ENCODE data around the gene CFP.
"Not testable (repeated sequence)": the region's sequence is repeated elsewhere in the genome, so short reads cannot be mapped to it uniquely, and the experiment has no call there.

DNA sequence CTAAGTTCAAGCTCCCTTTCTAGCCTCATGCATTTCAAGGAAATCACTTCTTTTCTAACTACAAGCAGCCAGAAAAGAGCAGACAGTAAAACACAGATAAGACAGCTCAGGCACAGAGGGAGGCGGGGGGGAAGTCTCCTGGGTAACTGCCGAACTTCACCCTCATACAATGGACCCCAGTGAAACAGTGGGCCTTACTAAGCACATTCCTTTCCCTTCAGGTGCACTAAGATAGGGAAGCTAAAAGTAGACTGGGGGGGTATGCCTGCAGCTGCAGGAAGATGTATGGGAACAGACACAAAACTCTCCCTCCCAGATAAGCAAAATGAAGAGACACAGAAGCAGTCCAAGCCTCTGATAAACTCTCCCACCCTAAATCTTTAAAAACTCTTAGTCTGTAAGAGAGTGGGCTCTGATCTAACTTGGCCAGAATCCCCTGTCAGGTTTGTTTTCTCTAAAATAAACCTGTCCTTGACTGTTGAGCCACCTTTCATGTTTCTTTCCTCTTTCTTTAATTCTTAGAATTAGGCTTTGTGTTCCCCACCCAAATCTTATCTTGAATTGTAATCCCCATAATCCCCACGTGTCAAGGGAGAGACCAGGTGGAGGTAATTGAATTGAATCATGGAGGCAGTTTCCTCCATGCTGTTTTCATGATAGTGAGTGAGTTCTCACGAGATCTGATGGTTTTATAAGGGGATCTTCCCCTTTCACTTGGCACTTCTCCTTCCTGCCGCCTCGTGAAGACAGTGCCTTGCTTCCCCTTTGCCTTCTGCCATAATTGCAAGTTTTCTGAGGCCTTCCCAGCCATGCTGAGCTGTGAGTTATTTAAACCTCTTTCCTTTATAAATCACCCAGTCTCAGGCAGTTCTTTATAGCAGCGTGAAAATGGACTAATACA lies 46.5 kb upstream of the CFP start:
- TF ChIP-seq, protein P1, sequence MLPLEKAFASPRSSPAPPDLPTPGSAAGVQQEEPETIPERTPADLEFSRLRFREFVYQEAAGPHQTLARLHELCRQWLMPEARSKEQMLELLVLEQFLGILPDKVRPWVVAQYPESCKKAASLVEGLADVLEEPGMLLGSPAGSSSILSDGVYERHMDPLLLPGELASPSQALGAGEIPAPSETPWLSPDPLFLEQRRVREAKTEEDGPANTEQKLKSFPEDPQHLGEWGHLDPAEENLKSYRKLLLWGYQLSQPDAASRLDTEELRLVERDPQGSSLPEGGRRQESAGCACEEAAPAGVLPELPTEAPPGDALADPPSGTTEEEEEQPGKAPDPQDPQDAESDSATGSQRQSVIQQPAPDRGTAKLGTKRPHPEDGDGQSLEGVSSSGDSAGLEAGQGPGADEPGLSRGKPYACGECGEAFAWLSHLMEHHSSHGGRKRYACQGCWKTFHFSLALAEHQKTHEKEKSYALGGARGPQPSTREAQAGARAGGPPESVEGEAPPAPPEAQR (CRISPR knock-in tag; IDR thresholded peaks at IDR 0.05): not testable (repeated sequence)
- TF ChIP-seq ZNF121 (CRISPR knock-in tag; IDR thresholded peaks at IDR 0.05); ZBTB21 (CRISPR knock-in tag; IDR thresholded peaks at IDR 0.05; ENCODE audit: borderline replicate concordance); NFE2L1 (CRISPR knock-in tag; IDR thresholded peaks at IDR 0.05): not testable (repeated sequence)
- TF ChIP-seq, protein P2, sequence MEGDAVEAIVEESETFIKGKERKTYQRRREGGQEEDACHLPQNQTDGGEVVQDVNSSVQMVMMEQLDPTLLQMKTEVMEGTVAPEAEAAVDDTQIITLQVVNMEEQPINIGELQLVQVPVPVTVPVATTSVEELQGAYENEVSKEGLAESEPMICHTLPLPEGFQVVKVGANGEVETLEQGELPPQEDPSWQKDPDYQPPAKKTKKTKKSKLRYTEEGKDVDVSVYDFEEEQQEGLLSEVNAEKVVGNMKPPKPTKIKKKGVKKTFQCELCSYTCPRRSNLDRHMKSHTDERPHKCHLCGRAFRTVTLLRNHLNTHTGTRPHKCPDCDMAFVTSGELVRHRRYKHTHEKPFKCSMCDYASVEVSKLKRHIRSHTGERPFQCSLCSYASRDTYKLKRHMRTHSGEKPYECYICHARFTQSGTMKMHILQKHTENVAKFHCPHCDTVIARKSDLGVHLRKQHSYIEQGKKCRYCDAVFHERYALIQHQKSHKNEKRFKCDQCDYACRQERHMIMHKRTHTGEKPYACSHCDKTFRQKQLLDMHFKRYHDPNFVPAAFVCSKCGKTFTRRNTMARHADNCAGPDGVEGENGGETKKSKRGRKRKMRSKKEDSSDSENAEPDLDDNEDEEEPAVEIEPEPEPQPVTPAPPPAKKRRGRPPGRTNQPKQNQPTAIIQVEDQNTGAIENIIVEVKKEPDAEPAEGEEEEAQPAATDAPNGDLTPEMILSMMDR (IDR thresholded peaks at IDR 0.05): not testable (repeated sequence)
- TF ChIP-seq, protein P3, sequence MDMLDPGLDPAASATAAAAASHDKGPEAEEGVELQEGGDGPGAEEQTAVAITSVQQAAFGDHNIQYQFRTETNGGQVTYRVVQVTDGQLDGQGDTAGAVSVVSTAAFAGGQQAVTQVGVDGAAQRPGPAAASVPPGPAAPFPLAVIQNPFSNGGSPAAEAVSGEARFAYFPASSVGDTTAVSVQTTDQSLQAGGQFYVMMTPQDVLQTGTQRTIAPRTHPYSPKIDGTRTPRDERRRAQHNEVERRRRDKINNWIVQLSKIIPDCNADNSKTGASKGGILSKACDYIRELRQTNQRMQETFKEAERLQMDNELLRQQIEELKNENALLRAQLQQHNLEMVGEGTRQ (CRISPR knock-in tag; IDR thresholded peaks at IDR 0.05): not testable (repeated sequence)

All from WTC11 (cell line).